ENCODE data around the gene FUT3. TPM values are rescaled to one million over a fixed set of nuclear protein-coding genes. Genes with fewer than 3 reads are reported as not detected.

The FUT3 gene
- total RNA-seq, 2 experiments from 2014 or later, result 0.61 to 0.85 TPM

GRCh38 chr19:5823579-5824281, 27.5 kb downstream of the FUT3 start:
- Histone ChIP-seq H3K9me3 (ENCODE audit: control insufficient read depth in 1 of 2, insufficient read depth in 1 of 2, low read length in 2 of 2) (peaks cover 0 to 19% of the 10 kb centered on the region in 2 experiments), H3K27me3 (ENCODE audit: control insufficient read depth in 1 of 2, insufficient read depth in 2 of 2, low read length in 2 of 2) (no peaks in the 10 kb centered on the region), H3K36me3 (ENCODE audit: insufficient read depth, low read length) (no peaks in the 10 kb centered on the region), H3K4me1 (ENCODE audit: insufficient read depth, low read length) (peaks cover 23% of the 10 kb centered on the region), H3K27ac (ENCODE audit: low read depth in 1 of 2, low read length in 2 of 2) (no peak overlapping the region), H3K4me3 (ENCODE audit: low read length) (no peak overlapping the region)
- ChIA-PET POLR2A (no interaction called here), CTCF (interaction anchor here (1.5 to 2.2 kb wide), 2 partner anchors 19 to 20 kb away, joined by 4 to 5 read pairs; partner anchors contain the start of gene NRTN)
- intact Hi-C loops (cut with DNase I, micrococcal nuclease), result loop anchor here in 1 of 2 experiments (2.0 kb wide), 1 partner anchor 17 kb away; no protein-coding TSS in a partner anchor
- ATAC-seq (ENCODE audit: poor library complexity), result no peak
- peaks cover 9% of the 10 kb centered on the region for H3K36me3 Mint-ChIP-seq (ENCODE audit: low read depth)
- H3K4me3 Mint-ChIP-seq, result no peak overlapping the region
- H3K4me1 Mint-ChIP-seq (ENCODE audit: low read depth), result peaks cover 15% of the 10 kb centered on the region
- DNase-seq, result peak in 1 of 14 experiments; percentile 23
- no peaks in the 10 kb centered on the region for H3K9me3 Mint-ChIP-seq
- no peak for TF ChIP-seq CTCF (IDR thresholded peaks at IDR 0.05)
- no peak overlapping the region for H3K27ac Mint-ChIP-seq
- H3K27me3 Mint-ChIP-seq, result no peaks in the 10 kb centered on the region

- no peaks in the 10 kb centered on the region for H3K9me3 Mint-ChIP-seq
These were observed 28.9 kb downstream of the FUT3 start for GRCh38 chr19:5822181-5822844.

More at GRCh38 chr19:5822181-5822844, 28.9 kb downstream of the FUT3 start:
- Histone ChIP-seq H3K27ac (ENCODE audit: low read depth in 1 of 2, low read length in 2 of 2) (no peak overlapping the region), H3K4me1 (ENCODE audit: insufficient read depth, low read length) (peaks cover 12% of the 10 kb centered on the region), H3K36me3 (ENCODE audit: insufficient read depth, low read length) (no peaks in the 10 kb centered on the region), H3K27me3 (ENCODE audit: control insufficient read depth in 1 of 2, insufficient read depth in 2 of 2, low read length in 2 of 2) (no peaks in the 10 kb centered on the region), H3K4me3 (ENCODE audit: low read length) (no peak overlapping the region), H3K9me3 (ENCODE audit: control insufficient read depth in 1 of 2, insufficient read depth in 1 of 2, low read length in 2 of 2) (peaks cover 0 to 17% of the 10 kb centered on the region in 2 experiments)
- intact Hi-C loops (cut with DNase I, micrococcal nuclease), result no loop called here
- Mint-ChIP-seq H3K27ac (no peak overlapping the region), H3K36me3 (ENCODE audit: low read depth) (peaks cover 4% of the 10 kb centered on the region), H3K27me3 (no peaks in the 10 kb centered on the region), H3K4me3 (no peak overlapping the region), H3K4me1 (ENCODE audit: low read depth) (peaks cover 7% of the 10 kb centered on the region)
- TF ChIP-seq CTCF (IDR thresholded peaks at IDR 0.05), result no peak
- ChIA-PET POLR2A (no interaction called here), CTCF (interaction anchor here (2.2 kb wide), 1 partner anchor 18 kb away, joined by 5 read pairs; no protein-coding TSS in a partner anchor)
- no peak for DNase-seq
- no peak for ATAC-seq (ENCODE audit: poor library complexity)

Measured in CD4-positive, alpha-beta T cell (primary cell).